Subcutaneous abdominal adipose tissue (tissue), 5 donors: Measurements from ENCODE around the gene PPP1CB.

Experiments
- H3K27ac ChIP-seq: one replicate; pipeline ENCODE4 v1.7.0; 2013; ENCODE audit warnings: low read depth, mild to moderate bottlenecking, inconsistent platforms, low read length, moderate library complexity
- H3K27me3 ChIP-seq, 5 donors: one replicate each; pipeline ENCODE4 v1.7.0; 2013; ENCODE audit warnings: low read length in 5 of 5, inconsistent platforms in 1 of 5; ENCODE audit not compliant: control insufficient read depth in 5 of 5, insufficient read depth in 4 of 5
- H3K36me3 ChIP-seq, 5 donors: one replicate each; pipeline ENCODE4 v1.7.0; 2013; ENCODE audit warnings: low read length in 5 of 5; ENCODE audit not compliant: control insufficient read depth in 5 of 5, insufficient read depth in 5 of 5
- H3K4me1 ChIP-seq, 5 donors: one replicate each; pipeline ENCODE4 v1.7.0; 2013; ENCODE audit warnings: low read length in 5 of 5, mild to moderate bottlenecking in 3 of 5, moderate library complexity in 1 of 5; ENCODE audit not compliant: control insufficient read depth in 5 of 5, insufficient read depth in 5 of 5
- H3K4me3 ChIP-seq, 5 donors: one replicate each; pipeline ENCODE4 v1.7.0; 2013; ENCODE audit warnings: low read length in 5 of 5, low read depth in 1 of 5
- H3K9ac ChIP-seq, 5 donors: one replicate each; pipeline ENCODE4 v1.7.0; 2013; ENCODE audit warnings: low read length in 5 of 5, mild to moderate bottlenecking in 4 of 5, moderate library complexity in 3 of 5
- H3K9me3 ChIP-seq, 5 donors: one replicate each; pipeline ENCODE4 v1.7.0; 2013; ENCODE audit warnings: low read length in 5 of 5; ENCODE audit not compliant: control insufficient read depth in 5 of 5
- donor health status: healthy.
- donor health status: healthy.
- donor health status: healthy.
- donor health status: healthy.
- donor health status: healthy.

The PPP1CB gene

GRCh38 chr2:28801726-28802125 lies 50.1 kb downstream of the PPP1CB start:
- peaks cover 0 to 3% (median 0%) of the 10 kb centered on the region in 5 donors for H3K9me3 ChIP-seq
- H3K27ac ChIP-seq, result no peak overlapping the region
- no peak overlapping the region for H3K4me3 ChIP-seq
- no peak overlapping the region for H3K9ac ChIP-seq
- H3K4me1 ChIP-seq, result peaks cover 0 to 14% (median 0%) of the 10 kb centered on the region in 5 donors
- peaks cover 6 to 36% (median 19%) of the 10 kb centered on the region in 5 donors for H3K36me3 ChIP-seq
- H3K27me3 ChIP-seq, result no peaks in the 10 kb centered on the region

GRCh38 chr2:28802975-28803429 lies 51.4 kb downstream of the PPP1CB start:
- peak overlapping the region; percentile 25 for H3K27ac ChIP-seq
- H3K9ac ChIP-seq, result peak overlapping the region in 1 of 5 donors; percentile 16
- no peaks in the 10 kb centered on the region for H3K27me3 ChIP-seq
- H3K36me3 ChIP-seq, result peaks cover 6 to 29% (median 19%) of the 10 kb centered on the region in 5 donors
- no peak overlapping the region for H3K4me3 ChIP-seq
- no peaks in the 10 kb centered on the region for H3K9me3 ChIP-seq
- peaks cover 0 to 14% (median 0%) of the 10 kb centered on the region in 5 donors for H3K4me1 ChIP-seq

GRCh38 chr2:28809927-28810326 lies 58.3 kb downstream of the PPP1CB start:
- Histone ChIP-seq H3K36me3 (peaks cover 0 to 4% (median 3%) of the 10 kb centered on the region in 5 donors), H3K4me1 (peaks cover 2 to 15% (median 13%) of the 10 kb centered on the region in 5 donors), H3K4me3 (peak overlapping the region; percentile 43 to 71 (median 64)), H3K9me3 (no peaks in the 10 kb centered on the region), H3K27ac (no peak overlapping the region), H3K9ac (peak overlapping the region in 3 of 5 donors; percentile 30 to 72 (median 35)), H3K27me3 (no peaks in the 10 kb centered on the region)

GRCh38 chr2:28810384-28811285 lies 59.0 kb downstream of the PPP1CB start, which contains the start of gene SPDYA:
Gene SPDYA (plus strand): TSS chr2:28810834. CDS start chr2:28816015, 5,181 bp downstream.
- H3K9ac ChIP-seq, result peak within 1 kb of the TSS in 3 of 5 donors; percentile 30 to 72 (median 35)
- H3K36me3 ChIP-seq, result peaks cover 0 to 1% (median 0%) of the 10 kb centered on the region in 5 donors
- H3K27me3 ChIP-seq, result no peaks in the 10 kb centered on the region

GRCh38 chr2:28818053-28818452 lies 66.4 kb downstream of the PPP1CB start:
- no peaks in the 10 kb centered on the region for H3K4me1 ChIP-seq
- H3K36me3 ChIP-seq, result no peaks in the 10 kb centered on the region
- no peaks in the 10 kb centered on the region for H3K9me3 ChIP-seq
- no peak overlapping the region for H3K27ac ChIP-seq
- no peak overlapping the region for H3K9ac ChIP-seq
- no peaks in the 10 kb centered on the region for H3K27me3 ChIP-seq
- H3K4me3 ChIP-seq, result no peak overlapping the region

More at GRCh38 chr2:28810384-28811285, 59.0 kb downstream of the PPP1CB start, which contains the start of gene SPDYA:
- peaks cover 2 to 15% (median 13%) of the 10 kb centered on the region in 5 donors for H3K4me1 ChIP-seq
- peak within 1 kb of the TSS; percentile 43 to 71 (median 69) for H3K4me3 ChIP-seq
- no peak within 1 kb of the TSS for H3K27ac ChIP-seq
- no peaks in the 10 kb centered on the region for H3K9me3 ChIP-seq

- no peak overlapping the region for H3K27ac ChIP-seq
- H3K4me3 ChIP-seq, result no peak overlapping the region
- no peaks in the 10 kb centered on the region for H3K9me3 ChIP-seq
- no peaks in the 10 kb centered on the region for H3K4me1 ChIP-seq
- no peaks in the 10 kb centered on the region for H3K27me3 ChIP-seq
- H3K9ac ChIP-seq, result no peak overlapping the region
- no peaks in the 10 kb centered on the region for H3K36me3 ChIP-seq
Observed at GRCh38 chr2:28821295-28821958, 69.8 kb downstream of the PPP1CB start.

GRCh38 chr2:28822036-28822435 lies 70.4 kb downstream of the PPP1CB start:
- Histone ChIP-seq H3K36me3 (no peaks in the 10 kb centered on the region), H3K9ac (no peak overlapping the region), H3K4me3 (no peak overlapping the region), H3K9me3 (no peaks in the 10 kb centered on the region), H3K27me3 (no peaks in the 10 kb centered on the region), H3K4me1 (no peaks in the 10 kb centered on the region), H3K27ac (no peak overlapping the region)

- Histone ChIP-seq H3K4me3 (no peak overlapping the region), H3K4me1 (no peaks in the 10 kb centered on the region), H3K36me3 (no peaks in the 10 kb centered on the region), H3K27ac (no peak overlapping the region), H3K9me3 (no peaks in the 10 kb centered on the region), H3K27me3 (no peaks in the 10 kb centered on the region), H3K9ac (no peak overlapping the region)
Observed at GRCh38 chr2:28824207-28824606, 72.6 kb downstream of the PPP1CB start.

GRCh38 chr2:28824870-28825269 lies 73.2 kb downstream of the PPP1CB start:
- Histone ChIP-seq H3K4me1 (no peaks in the 10 kb centered on the region), H3K4me3 (no peak overlapping the region), H3K9ac (no peak overlapping the region), H3K27ac (no peak overlapping the region), H3K27me3 (no peaks in the 10 kb centered on the region), H3K9me3 (no peaks in the 10 kb centered on the region), H3K36me3 (no peaks in the 10 kb centered on the region)

GRCh38 chr2:28828382-28828781 lies 76.8 kb downstream of the PPP1CB start:
- H3K9ac ChIP-seq, result no peak overlapping the region
- H3K27ac ChIP-seq, result no peak overlapping the region
- H3K4me1 ChIP-seq, result no peaks in the 10 kb centered on the region
- no peaks in the 10 kb centered on the region for H3K36me3 ChIP-seq
- H3K4me3 ChIP-seq, result no peak overlapping the region
- H3K9me3 ChIP-seq, result no peaks in the 10 kb centered on the region
- no peaks in the 10 kb centered on the region for H3K27me3 ChIP-seq
